GM13976 (cell line): ENCODE data around the gene AAK1.

Experiments
- DNase-seq: peaks from one replicate; pipeline ENCODE4 v3.0.0; 2012; ENCODE audit warnings: low spot score
- in situ Hi-C: fragments of 300-500 bp; cut with MboI; formaldehyde crosslinking; loops from one replicate; pipeline ENCODE4 v1.12.0; 2022; ENCODE audit warnings: low sequenced_read_pairs, mixed read lengths, inconsistent platforms; ENCODE audit not compliant: unreplicated experiment
- TF ChIP-seq, protein P1 (sequence below): IDR thresholded peaks from 2 replicates; pipeline ENCODE4 v1.5.1; 2012; ENCODE audit warnings: borderline replicate concordance, mild to moderate bottlenecking; ENCODE audit not compliant: insufficient read depth; ENCODE audit errors: extremely low read depth, missing control alignments, control extremely low read depth

The AAK1 gene

GRCh38 chr2:69621440-69621839 lies 22.1 kb downstream of the AAK1 start:
- TF ChIP-seq, protein P1, sequence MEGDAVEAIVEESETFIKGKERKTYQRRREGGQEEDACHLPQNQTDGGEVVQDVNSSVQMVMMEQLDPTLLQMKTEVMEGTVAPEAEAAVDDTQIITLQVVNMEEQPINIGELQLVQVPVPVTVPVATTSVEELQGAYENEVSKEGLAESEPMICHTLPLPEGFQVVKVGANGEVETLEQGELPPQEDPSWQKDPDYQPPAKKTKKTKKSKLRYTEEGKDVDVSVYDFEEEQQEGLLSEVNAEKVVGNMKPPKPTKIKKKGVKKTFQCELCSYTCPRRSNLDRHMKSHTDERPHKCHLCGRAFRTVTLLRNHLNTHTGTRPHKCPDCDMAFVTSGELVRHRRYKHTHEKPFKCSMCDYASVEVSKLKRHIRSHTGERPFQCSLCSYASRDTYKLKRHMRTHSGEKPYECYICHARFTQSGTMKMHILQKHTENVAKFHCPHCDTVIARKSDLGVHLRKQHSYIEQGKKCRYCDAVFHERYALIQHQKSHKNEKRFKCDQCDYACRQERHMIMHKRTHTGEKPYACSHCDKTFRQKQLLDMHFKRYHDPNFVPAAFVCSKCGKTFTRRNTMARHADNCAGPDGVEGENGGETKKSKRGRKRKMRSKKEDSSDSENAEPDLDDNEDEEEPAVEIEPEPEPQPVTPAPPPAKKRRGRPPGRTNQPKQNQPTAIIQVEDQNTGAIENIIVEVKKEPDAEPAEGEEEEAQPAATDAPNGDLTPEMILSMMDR: no peak
- in situ Hi-C loops: no loop called here

DNA sequence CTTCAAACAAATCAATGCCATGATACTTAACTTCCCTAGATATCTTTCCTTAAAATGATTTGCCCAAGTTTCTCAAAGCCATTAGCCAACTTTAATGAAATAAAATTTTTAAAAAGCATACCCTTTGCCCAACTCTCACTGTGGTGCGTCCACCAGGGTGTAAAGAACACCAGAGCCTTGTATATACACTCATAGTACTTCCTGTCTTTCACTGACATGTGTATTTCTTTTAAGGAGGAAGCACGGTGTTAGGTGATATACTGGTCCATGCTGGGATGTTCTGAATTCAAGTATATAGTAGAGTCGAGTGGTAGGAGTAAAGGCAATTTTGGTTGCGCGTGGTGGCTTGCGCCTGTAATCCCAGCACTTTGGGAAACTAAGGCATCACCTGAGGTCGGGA lies 22.7 kb downstream of the AAK1 start:
- in situ Hi-C loops: no loop called here
- TF ChIP-seq, protein P1: no peak
- DNase-seq: no peak

More at GRCh38 chr2:69621440-69621839, 22.1 kb downstream of the AAK1 start:
- no peak for DNase-seq

DNA sequence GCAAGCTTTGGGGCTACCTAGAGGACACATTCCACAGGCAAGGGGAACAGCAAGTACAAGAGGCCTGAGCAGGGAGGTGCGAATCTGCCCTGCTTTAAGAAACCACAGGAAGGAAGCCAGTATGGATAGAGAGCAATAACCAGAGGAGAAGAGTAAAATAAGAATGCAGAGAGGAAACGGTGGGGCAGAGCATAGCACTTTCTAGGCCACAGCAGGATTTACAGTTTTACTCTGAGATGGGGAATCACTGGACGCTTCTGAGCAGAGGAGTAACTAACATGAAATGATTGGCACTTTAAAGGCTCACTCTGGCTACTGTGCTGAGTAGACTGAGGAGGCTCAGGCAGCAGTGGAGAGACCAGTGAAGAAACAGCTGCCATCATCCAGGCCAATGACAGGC lies 23.8 kb downstream of the AAK1 start:
- DNase-seq: no peak
- TF ChIP-seq, protein P1: no peak
- in situ Hi-C loops: no loop called here

DNA sequence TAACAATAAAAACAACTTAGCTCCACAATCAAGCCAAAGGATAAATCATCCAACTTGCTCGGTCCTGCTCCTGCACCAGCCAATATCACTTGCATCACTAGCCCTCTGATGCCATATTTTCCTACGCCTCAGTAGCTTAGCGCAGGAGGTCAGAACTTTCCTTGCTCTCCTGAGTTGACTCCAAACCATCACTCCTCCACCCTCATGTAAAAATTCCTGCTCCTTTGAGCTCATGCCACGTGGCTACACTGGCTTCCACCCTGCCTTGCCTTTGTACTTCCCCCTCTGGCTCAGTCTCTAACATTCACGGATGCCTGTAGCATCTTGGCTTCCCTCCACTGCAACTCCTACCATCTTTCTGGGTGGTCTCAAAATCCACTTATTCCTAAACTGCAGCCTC lies 25.2 kb downstream of the AAK1 start:
- TF ChIP-seq, protein P1: no peak

DNA sequence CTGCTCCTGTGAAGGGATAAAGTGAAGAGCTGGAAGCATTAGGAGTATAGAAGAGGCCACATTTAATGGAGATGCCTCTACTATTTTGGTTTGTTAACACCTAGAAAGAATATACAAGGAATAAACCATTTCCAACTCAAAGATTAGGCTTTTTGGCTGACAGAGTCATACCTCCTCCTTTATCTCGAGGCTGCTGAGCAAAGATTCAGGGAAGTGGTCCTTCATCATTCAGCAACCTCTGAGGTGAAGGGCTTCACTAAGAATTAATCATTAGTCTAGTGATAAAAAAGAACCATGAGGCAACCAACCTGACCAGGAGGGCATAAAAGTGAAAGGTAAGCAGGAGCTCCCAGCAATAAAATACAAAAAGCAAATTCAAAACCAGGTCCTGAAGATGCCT lies 25.8 kb downstream of the AAK1 start:
- no peak for DNase-seq
- TF ChIP-seq, protein P1: no peak
- in situ Hi-C loops: no loop called here

More for the DNA sequence above, 25.2 kb downstream of the AAK1 start:
- in situ Hi-C loops: no loop called here
- no peak for DNase-seq

DNA sequence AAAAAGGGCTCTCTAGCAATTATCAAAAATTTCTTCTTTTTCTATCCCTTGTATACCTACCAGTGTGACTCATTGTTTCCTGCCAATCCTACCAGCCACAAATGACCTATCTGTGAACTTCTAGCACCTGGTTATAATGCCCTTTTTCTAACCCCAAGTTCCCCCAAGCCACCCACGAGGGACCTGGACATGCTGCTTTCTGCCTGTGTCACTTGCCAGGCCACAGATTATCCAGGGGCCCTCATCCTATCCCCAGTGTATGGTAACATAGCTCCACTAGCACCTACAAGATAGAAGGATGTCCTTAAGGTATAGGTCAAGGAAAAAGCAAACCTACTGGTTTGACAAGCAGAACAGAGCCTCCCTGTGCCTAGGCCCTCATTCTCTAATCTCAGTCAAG lies 26.8 kb downstream of the AAK1 start:
- in situ Hi-C loops: no loop called here
- no peak for DNase-seq
- TF ChIP-seq, protein P1: no peak

GRCh38 chr2:69615969-69616368 lies 27.6 kb downstream of the AAK1 start:
- in situ Hi-C loops: no loop called here
- TF ChIP-seq, protein P1: no peak
- DNase-seq: no peak
